GM19468 (cell line): ENCODE data around the gene NT5DC2.

Source experiments
- ATAC-seq: cut with Tn5 transposase; IDR thresholded peaks from one replicate; pipeline ENCODE4 v1.9.1; 2021; ENCODE audit warnings: mild to moderate bottlenecking, moderate library complexity, moderate number of reproducible peaks; ENCODE audit not compliant: unreplicated experiment; ENCODE audit errors: extremely low read depth

The NT5DC2 gene

GRCh38 chr3:52533623-52534280 lies at the start of gene NT5DC2:
TSS of gene NT5DC2 (minus strand) at chr3:52533857. CDS start at chr3:52533737, 120 bp downstream.
- ATAC-seq: no peak

DNA sequence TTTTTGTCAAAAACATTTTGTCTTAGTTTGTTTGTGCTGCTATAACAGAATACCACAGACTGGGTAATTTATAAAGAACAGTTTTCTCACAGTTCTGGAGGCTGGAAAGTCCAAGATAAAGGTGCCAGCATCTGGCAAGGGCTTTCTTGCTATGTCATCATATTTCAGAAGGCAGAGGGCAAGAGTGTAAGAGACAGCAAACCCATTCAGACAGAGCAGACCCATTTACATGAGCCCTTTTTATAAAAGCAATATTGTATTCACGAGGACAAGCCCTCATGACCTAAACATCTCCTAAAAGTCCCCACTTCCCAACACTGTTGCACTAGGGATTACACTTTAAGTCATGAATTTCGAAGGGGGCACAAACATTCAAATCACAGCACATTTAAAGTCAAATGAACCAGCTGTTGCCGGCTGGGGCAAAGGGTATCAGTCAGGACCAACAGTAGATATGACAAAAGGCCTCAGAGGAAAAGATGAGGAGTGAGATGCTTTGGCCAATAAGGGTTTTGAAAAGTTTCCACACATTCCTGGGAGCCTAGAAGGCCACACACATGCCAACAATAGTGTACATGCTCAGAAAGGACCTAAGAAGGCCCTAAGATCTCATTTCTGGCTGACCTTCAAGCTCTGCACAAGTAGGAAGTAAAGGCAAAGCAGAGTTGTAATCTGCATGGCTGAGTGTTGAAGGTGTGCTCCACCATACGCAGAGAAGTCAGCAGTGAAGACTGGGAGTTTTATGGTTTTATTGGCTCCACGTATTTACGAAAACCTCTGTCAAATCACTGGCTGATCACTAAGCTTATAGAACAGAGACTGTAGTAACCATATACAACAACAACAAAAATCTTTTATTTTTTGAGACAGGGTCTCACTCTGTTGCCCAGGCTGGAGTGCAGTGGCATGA lies 40.7 kb upstream of the NT5DC2 start:
- ATAC-seq: no peak

DNA sequence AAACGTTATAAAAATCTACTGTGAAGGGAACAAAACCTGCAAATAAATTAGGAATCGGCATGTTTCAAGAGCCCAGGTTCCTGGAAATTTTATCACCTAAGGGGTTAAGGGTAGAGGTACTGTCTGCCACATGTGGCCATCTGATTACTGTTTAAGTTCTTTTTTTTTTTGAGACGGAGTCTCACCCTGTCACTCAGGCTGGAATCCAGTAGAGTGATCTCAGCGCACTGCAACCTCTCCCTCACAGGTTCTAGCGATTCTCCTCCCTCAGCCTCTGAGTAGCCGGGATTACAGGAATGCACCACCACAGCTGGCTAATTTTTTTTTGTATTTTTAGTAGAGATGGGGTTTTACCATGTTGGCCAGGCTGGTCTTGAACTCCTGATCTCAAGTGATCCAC lies 38.6 kb upstream of the NT5DC2 start:
- ATAC-seq: no peak

- ATAC-seq: no peak
Observed at GRCh38 chr3:52570076-52570475, 36.4 kb upstream of the NT5DC2 start.

GRCh38 chr3:52568069-52568468 lies 34.4 kb upstream of the NT5DC2 start:
- no peak for ATAC-seq

GRCh38 chr3:52563984-52564383 lies 30.3 kb upstream of the NT5DC2 start:
- no peak for ATAC-seq

DNA sequence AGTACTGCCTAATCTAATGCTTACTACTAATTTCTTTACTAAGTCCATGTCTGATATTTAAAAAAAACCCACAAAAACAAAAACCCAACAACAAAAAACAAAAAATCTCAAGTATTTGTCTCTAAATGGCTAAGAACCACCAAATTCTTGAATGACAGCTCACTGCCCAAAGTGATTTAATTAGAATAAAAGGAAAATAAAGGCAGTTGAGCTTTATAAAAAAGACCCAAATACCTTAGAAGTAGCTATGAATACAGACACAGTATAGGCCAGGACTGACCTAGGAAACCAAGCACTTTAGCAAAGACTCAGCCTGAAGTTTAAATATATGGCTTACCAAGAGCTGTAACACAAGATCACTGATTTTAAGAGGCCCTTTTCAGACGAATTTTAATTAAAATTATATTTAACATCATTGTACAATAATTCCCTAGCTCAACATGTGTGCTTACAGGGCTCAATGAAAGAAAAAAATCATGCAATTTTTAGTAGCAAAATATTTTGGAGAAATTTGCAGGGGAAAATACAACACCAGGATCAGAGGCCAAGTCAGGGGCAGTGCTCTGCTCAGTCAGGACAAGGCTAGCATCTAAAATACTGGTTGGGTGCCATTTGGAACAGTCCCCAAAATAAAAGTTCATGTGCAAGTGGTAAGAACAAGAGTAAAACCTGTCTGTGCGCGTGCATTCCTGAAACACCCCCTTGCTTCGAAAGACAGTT lies 27.5 kb upstream of the NT5DC2 start:
- ATAC-seq: no peak

DNA sequence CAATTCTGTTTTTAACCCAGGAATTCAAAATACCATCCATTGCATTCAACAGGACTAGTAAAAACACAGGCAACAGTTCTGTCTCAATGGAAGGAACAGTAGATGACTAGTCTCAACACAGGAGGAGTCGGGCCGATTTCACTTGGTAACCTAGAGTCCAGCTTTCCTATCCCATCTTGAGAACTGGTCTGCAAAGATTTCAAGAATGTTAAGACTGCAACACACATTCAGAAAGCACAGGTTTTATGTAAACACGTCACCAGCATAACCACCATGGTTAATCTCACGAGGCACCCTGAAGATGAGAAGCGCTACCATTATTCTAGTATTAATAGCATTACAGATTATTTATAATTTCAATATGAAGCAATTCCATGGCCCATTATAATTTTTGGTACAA lies 24.8 kb upstream of the NT5DC2 start:
- no peak for ATAC-seq

- ATAC-seq: no peak
Observed at GRCh38 chr3:52557011-52557960, 23.6 kb upstream of the NT5DC2 start.

DNA sequence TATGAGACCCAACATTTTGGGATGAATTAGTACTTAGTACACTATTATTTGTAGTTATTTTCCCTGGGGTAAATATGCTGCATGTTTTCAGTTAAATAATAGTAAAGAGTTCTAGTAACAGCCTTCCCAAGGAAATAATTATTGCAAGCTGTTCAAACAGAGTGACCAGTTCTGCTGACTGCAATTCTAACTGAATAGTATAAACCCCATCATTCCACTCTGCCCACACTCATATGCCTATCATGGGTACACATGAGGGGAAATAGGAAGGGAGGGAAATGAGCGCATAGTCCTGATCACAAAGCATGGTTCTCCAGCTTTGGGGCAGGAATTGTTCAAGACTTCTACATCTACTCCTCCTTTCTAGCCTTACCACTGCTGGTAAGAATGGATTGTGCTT lies 21.4 kb upstream of the NT5DC2 start:
- ATAC-seq: no peak

DNA sequence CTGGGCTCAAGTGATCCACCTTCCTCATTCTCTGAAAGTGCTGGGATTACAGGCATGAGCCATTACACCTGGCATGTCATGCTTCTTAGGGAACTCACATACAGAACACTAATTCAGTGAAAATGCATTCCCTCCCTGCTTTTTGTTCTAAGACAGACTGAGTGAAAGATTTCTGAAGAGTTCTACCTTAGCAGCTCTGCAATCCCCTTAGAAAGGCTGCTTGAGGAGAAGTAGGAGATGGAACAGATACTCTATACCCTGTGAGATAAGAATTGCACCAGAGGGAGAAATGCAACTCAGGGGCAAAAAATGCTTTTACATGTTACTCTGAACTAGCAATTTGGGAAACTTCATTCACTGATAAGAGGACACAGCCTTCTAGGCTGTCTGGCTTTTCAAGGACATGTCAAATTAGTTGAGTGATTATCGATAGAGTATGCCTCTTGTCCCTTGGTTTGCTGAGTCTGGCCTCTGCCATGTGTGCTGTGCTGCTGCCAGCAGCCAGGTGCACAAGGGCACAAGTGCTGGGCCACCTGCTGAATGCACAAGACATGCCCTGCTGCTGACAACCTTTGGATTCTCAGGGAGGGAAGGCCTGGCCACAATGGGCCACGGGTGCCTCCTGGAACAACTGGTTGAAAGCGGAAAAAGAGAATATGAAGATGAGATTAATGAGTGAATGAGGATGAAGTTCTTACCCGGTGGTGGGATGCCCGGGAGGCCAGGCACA lies 20.5 kb upstream of the NT5DC2 start:
- no peak for ATAC-seq

GRCh38 chr3:52552089-52552488 lies 18.4 kb upstream of the NT5DC2 start:
- ATAC-seq: no peak

- ATAC-seq: no peak
Observed at GRCh38 chr3:52551118-52551517, 17.5 kb upstream of the NT5DC2 start.

- no peak for ATAC-seq
Observed at GRCh38 chr3:52547143-52547542, 13.5 kb upstream of the NT5DC2 start.

DNA sequence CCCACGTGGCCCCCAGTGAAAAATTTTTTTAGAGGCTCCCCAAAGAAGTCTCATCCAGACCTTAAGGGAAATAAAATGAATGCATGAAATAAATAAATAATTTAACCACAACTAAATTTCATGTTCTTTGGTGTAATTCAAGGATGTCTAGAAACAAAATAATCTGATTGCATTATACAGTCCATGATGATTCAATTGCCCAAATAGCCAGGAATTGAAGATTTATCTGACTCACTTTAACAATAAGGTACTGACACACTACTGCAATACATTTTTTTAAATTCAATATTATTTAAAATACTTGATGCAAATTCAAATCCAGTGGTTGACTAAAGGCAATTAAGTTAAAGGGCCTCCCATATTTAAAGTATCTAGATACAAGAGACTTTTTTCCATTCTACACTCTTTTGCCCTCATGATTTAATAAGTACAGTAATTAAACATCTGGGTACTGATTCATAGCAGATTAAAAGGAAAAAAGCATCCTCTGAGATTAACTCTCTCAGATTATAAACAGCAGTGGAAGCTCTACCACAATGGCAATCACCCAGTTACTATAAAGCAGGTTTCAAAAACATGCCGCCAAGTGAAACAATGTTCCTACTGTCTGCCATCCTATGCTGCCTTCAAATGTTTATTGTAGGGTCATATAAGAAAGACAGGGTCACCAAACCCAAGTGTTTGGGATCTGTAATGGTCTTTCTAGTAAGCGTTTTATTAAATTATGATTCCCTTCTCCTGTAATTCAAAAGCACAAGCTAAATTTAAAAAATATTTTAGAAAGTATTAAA lies 12.6 kb upstream of the NT5DC2 start:
- ATAC-seq: no peak

DNA sequence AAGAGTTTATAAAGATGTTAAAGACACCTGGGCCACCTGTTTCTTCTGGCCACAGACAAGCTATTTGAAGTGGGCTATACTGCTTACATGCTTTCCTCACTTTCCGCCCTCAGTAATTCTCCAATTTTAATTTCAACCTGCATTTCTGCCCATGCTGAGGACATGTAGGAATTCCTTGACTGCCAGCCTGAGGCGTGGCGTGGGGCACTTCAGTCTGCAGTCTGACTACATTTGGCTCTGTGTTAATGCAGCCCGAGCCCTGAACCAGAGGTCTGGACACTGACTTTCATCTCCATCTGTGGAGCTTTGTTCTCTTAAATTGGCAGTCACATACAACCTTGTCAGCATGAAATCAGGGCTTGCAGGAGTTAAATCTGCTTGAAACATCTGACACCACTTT lies 11.3 kb upstream of the NT5DC2 start:
- ATAC-seq: no peak

DNA sequence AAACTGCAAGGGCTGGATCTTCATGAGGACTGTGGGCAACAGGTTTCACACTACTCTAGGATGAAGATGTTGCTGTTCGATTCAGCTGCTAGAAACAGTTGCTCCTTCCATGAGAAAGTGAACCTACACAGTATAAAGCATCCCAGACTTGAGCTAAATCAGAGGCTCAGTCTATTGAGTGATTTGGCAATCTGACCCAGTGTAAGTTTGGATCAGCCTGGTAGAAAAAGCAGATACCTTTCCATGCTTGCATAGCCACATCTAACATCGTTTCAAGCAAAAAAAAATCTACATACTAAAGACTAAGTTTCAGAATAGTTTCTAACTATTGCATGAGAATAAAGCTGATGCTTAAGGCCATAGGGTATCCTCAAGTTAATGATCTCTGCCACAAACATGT lies 7.4 kb upstream of the NT5DC2 start:
- ATAC-seq: no peak

GRCh38 chr3:52539010-52539653 lies 5.5 kb upstream of the NT5DC2 start:
- ATAC-seq: no peak
